ENCODE data around the gene NR1D2.
A peak's percentile ranks its signal among the peaks of the same experiment; 100 is the strongest.

The NR1D2 gene

DNA sequence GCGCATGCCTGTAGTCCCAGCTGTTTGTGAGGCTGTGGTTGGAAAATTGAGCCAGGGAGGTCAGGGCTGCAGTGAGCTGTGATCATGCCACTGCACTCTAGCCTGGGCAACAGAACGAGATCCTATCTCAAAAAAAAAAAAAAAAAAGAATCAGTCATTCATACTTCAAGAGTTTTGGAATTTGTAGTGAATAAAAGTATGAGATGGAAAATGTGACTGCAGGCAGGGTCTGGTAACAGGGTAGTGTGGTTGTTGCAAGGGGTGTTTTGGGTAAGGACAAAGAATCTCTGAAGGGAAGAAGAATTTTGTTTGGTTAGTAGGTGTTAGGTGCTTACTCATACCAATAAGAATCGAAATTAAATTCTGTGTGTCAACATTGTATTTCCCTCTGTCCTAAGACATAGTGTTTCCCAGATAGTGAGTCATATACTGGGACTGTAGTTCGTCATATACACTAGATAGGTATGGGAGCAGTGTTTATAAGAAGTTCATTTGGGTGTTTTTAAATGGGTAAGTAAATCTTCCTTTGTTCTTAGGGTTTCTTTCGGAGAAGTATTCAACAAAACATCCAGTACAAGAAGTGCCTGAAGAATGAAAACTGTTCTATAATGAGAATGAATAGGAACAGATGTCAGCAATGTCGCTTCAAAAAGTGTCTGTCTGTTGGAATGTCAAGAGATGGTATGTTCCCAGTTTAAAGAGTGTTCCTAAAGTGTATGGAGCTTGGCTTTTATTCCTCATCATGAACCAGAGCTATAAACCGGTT is 14.2 kb downstream of the NR1D2 start:
- no peak overlapping the region for H3K4me3 ChIP-seq (ENCODE audit: low read depth in 1 of 5, low read length in 5 of 5)
- no peaks in the 10 kb centered on the region for H3K27me3 ChIP-seq (ENCODE audit: control insufficient read depth in 5 of 5, insufficient read depth in 4 of 5, low read length in 5 of 5)
- peaks cover 39 to 69% (median 53%) of the 10 kb centered on the region in 5 donors for H3K36me3 ChIP-seq (ENCODE audit: control insufficient read depth in 5 of 5, insufficient read depth in 5 of 5, low read length in 5 of 5)
- H3K4me1 ChIP-seq (ENCODE audit: control insufficient read depth in 5 of 5, insufficient read depth in 5 of 5, low read length in 5 of 5): peaks cover 0 to 7% (median 1%) of the 10 kb centered on the region in 5 donors
- H3K9ac ChIP-seq (ENCODE audit: low read length in 5 of 5): no peak overlapping the region
- H3K9me3 ChIP-seq (ENCODE audit: control insufficient read depth in 5 of 5, low read length in 5 of 5): no peaks in the 10 kb centered on the region
- peak overlapping the region; percentile 9 for H3K27ac ChIP-seq (ENCODE audit: low read depth, low read length)

DNA sequence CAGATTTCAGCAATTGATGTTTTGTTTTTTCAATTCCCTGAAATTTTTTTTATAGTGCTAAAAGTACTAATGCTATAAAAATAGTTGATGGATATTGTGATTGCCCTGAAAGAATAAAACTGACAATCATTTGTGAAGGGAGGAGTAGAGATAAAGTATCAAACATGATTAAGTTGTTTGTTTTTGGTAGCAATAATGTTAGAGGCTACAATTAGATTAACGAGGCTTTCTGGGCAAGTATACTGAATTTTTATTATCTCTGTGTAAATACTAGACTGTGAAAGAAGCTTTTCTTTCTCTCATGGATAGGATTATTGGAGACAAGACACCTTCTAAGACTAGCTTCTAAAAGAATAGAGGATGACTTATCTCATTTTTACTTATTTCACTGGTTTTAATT is 15.6 kb downstream of the NR1D2 start:
- peaks cover 39 to 73% (median 54%) of the 10 kb centered on the region in 5 donors for H3K36me3 ChIP-seq (ENCODE audit: control insufficient read depth in 5 of 5, insufficient read depth in 5 of 5, low read length in 5 of 5)
- no peak overlapping the region for H3K9ac ChIP-seq (ENCODE audit: low read length in 5 of 5)
- no peaks in the 10 kb centered on the region for H3K4me1 ChIP-seq (ENCODE audit: control insufficient read depth in 5 of 5, insufficient read depth in 5 of 5, low read length in 5 of 5)
- H3K9me3 ChIP-seq (ENCODE audit: control insufficient read depth in 5 of 5, low read length in 5 of 5): no peaks in the 10 kb centered on the region
- H3K4me3 ChIP-seq (ENCODE audit: low read depth in 1 of 5, low read length in 5 of 5): no peak overlapping the region
- H3K27ac ChIP-seq (ENCODE audit: low read depth, low read length): no peak overlapping the region
- H3K27me3 ChIP-seq (ENCODE audit: control insufficient read depth in 5 of 5, insufficient read depth in 4 of 5, low read length in 5 of 5): no peaks in the 10 kb centered on the region

DNA sequence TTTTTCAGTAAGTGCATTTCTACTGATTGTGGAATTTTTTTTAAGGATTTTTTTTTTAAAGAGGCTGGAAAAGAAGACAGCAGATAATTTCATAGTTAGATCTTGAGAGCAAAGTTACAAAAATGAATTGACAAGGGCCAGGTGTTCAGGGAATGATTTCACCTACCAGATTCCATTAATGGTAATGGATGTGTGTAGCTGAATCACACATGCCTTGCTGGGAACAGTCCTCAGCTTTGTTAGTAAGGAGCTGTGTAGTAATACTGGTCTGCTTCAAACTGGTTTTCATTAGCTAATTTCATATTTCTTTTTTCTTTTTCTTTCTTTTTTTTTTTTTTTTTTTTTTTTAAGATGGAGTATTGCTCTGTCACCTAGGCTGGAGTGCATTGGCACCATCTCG is 16.0 kb downstream of the NR1D2 start:
- no peak overlapping the region for H3K4me3 ChIP-seq (ENCODE audit: low read depth in 1 of 5, low read length in 5 of 5)
- H3K27ac ChIP-seq (ENCODE audit: low read depth, low read length): no peak overlapping the region
- no peak overlapping the region for H3K9ac ChIP-seq (ENCODE audit: low read length in 5 of 5)
- H3K36me3 ChIP-seq (ENCODE audit: control insufficient read depth in 5 of 5, insufficient read depth in 5 of 5, low read length in 5 of 5): peaks cover 43 to 75% (median 56%) of the 10 kb centered on the region in 5 donors
- no peaks in the 10 kb centered on the region for H3K4me1 ChIP-seq (ENCODE audit: control insufficient read depth in 5 of 5, insufficient read depth in 5 of 5, low read length in 5 of 5)
- no peaks in the 10 kb centered on the region for H3K27me3 ChIP-seq (ENCODE audit: control insufficient read depth in 5 of 5, insufficient read depth in 4 of 5, low read length in 5 of 5)
- H3K9me3 ChIP-seq (ENCODE audit: control insufficient read depth in 5 of 5, low read length in 5 of 5): no peaks in the 10 kb centered on the region

DNA sequence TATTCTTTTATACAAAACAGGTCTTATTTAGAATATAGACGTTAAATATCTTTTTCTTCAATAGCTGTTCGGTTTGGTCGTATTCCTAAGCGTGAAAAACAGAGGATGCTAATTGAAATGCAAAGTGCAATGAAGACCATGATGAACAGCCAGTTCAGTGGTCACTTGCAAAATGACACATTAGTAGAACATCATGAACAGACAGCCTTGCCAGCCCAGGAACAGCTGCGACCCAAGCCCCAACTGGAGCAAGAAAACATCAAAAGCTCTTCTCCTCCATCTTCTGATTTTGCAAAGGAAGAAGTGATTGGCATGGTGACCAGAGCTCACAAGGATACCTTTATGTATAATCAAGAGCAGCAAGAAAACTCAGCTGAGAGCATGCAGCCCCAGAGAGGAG is 16.8 kb downstream of the NR1D2 start:
- Histone ChIP-seq H3K4me3 (ENCODE audit: low read depth in 1 of 5, low read length in 5 of 5) (no peak overlapping the region), H3K9ac (ENCODE audit: low read length in 5 of 5) (no peak overlapping the region), H3K4me1 (ENCODE audit: control insufficient read depth in 5 of 5, insufficient read depth in 5 of 5, low read length in 5 of 5) (no peaks in the 10 kb centered on the region), H3K27ac (ENCODE audit: low read depth, low read length) (no peak overlapping the region), H3K9me3 (ENCODE audit: control insufficient read depth in 5 of 5, low read length in 5 of 5) (no peaks in the 10 kb centered on the region), H3K36me3 (ENCODE audit: control insufficient read depth in 5 of 5, insufficient read depth in 5 of 5, low read length in 5 of 5) (peaks cover 41 to 79% (median 56%) of the 10 kb centered on the region in 5 donors), H3K27me3 (ENCODE audit: control insufficient read depth in 5 of 5, insufficient read depth in 4 of 5, low read length in 5 of 5) (no peaks in the 10 kb centered on the region)

DNA sequence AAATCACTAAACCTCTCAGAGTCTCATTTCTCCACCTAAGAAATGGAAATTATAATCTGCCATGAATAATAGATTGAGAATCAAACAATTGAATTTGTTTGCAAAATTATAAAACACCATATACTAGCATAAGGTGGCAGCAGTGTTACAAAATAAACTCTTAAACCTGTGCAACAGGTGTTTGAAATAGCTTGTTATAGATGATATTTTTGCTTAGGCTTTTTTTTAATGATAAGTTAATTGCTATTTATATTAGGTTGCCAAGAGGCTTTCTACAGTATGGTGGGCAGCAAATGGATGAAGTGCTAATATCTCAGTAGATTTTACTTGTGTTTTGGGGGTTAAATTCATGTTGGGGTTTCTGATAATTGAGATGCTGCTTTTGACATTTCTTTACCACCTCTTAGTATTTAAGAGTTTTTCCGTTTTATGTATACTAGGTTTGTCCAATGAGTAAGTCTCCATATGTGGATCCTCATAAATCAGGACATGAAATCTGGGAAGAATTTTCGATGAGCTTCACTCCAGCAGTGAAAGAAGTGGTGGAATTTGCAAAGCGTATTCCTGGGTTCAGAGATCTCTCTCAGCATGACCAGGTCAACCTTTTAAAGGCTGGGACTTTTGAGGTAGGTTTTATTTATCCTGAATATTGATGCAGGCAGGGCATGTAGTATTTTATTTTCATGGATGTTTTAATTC is 19.6 kb downstream of the NR1D2 start:
- Histone ChIP-seq H3K4me3 (ENCODE audit: low read depth in 1 of 5, low read length in 5 of 5) (no peak overlapping the region), H3K4me1 (ENCODE audit: control insufficient read depth in 5 of 5, insufficient read depth in 5 of 5, low read length in 5 of 5) (no peaks in the 10 kb centered on the region), H3K9me3 (ENCODE audit: control insufficient read depth in 5 of 5, low read length in 5 of 5) (no peaks in the 10 kb centered on the region), H3K9ac (ENCODE audit: low read length in 5 of 5) (no peak overlapping the region), H3K27ac (ENCODE audit: low read depth, low read length) (no peak overlapping the region), H3K36me3 (ENCODE audit: control insufficient read depth in 5 of 5, insufficient read depth in 5 of 5, low read length in 5 of 5) (peaks cover 44 to 82% (median 62%) of the 10 kb centered on the region in 5 donors), H3K27me3 (ENCODE audit: control insufficient read depth in 5 of 5, insufficient read depth in 4 of 5, low read length in 5 of 5) (no peaks in the 10 kb centered on the region)

DNA sequence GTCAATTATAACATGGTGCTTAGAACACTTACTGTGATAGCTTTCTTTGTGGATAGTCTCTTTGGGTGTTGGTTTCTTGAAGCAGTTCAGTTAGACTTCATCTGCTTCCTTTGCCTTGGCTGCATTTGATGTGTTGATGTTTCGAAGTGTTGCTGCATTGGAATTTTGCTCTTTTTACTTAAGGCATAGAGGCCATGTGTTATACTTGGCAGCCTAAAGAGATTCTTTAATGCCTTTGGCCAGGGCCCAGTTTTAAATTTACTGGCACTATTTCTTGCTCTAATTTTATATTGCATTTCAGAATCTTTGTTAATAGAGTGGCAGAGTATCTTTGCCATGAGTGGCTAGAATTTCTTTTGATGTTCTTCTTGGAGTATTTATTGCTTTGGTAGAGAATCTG is 21.2 kb downstream of the NR1D2 start:
- H3K4me1 ChIP-seq (ENCODE audit: control insufficient read depth in 5 of 5, insufficient read depth in 5 of 5, low read length in 5 of 5): no peaks in the 10 kb centered on the region
- H3K36me3 ChIP-seq (ENCODE audit: control insufficient read depth in 5 of 5, insufficient read depth in 5 of 5, low read length in 5 of 5): peaks cover 47 to 74% (median 50%) of the 10 kb centered on the region in 5 donors
- no peaks in the 10 kb centered on the region for H3K9me3 ChIP-seq (ENCODE audit: control insufficient read depth in 5 of 5, low read length in 5 of 5)
- no peak overlapping the region for H3K27ac ChIP-seq (ENCODE audit: low read depth, low read length)
- H3K4me3 ChIP-seq (ENCODE audit: low read depth in 1 of 5, low read length in 5 of 5): no peak overlapping the region
- H3K9ac ChIP-seq (ENCODE audit: low read length in 5 of 5): peak overlapping the region in 2 of 5 donors; percentile 13 to 27
- no peaks in the 10 kb centered on the region for H3K27me3 ChIP-seq (ENCODE audit: control insufficient read depth in 5 of 5, insufficient read depth in 4 of 5, low read length in 5 of 5)

DNA sequence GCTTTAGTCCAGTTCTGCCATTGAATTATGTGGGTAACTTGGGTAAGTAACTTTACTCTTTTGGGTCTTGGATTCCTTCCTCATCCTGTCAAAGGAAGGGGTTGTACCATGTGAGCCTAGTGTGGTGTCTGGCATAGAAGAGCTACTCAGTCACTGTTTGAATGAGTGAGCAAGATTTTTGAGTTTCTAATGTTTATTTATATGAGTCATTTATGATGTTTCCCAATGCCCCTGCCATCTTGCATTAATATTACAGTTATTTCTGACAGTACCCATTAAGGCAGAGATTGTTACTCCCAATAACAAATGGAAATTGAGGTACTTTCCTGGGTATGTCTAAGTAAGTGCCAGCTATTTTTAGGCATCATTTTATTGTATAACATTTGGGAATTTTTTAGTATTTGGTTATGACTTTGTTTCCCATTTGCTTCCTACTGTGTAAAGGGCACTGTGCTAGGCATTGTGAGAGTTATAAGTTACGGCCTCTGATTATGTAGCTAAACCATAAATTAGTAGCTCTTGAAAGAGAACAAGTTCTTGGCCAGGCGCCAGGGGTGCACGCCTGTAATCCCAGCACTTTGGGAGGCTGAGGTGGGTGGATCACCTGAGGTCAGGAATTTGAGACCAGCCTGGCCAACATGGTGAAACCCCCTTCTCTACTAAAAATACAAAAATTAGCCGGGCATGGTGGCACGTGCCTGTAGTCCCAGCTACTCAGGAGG is 23.5 kb downstream of the NR1D2 start:
- H3K27ac ChIP-seq (ENCODE audit: low read depth, low read length): no peak overlapping the region
- peaks cover 49 to 66% (median 53%) of the 10 kb centered on the region in 5 donors for H3K36me3 ChIP-seq (ENCODE audit: control insufficient read depth in 5 of 5, insufficient read depth in 5 of 5, low read length in 5 of 5)

DNA sequence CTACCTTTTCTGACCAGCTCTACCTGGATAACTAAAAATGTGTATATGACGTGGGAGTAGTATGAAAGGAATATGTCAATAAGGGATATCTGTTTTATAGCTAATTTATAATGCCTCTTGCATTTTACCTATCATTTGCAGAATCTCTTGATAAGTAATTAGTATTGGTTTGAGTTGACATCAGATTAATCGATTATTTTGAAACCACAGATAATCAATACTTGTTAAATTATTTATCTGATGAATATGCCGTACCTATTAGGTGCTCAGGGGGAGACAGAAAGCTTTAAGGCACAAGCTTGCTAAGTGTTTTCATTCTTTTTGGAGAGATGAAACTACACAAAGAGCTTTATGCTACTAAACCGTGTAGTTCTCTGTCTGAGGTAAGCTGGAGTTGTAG is 24.3 kb downstream of the NR1D2 start:
- no peak overlapping the region for H3K27ac ChIP-seq (ENCODE audit: low read depth, low read length)
- peaks cover 48 to 65% (median 57%) of the 10 kb centered on the region in 5 donors for H3K36me3 ChIP-seq (ENCODE audit: control insufficient read depth in 5 of 5, insufficient read depth in 5 of 5, low read length in 5 of 5)
- no peaks in the 10 kb centered on the region for H3K4me1 ChIP-seq (ENCODE audit: control insufficient read depth in 5 of 5, insufficient read depth in 5 of 5, low read length in 5 of 5)

More for the DNA sequence above, 23.5 kb downstream of the NR1D2 start:
- Histone ChIP-seq H3K4me3 (ENCODE audit: low read depth in 1 of 5, low read length in 5 of 5) (no peak overlapping the region), H3K27me3 (ENCODE audit: control insufficient read depth in 5 of 5, insufficient read depth in 4 of 5, low read length in 5 of 5) (no peaks in the 10 kb centered on the region), H3K9me3 (ENCODE audit: control insufficient read depth in 5 of 5, low read length in 5 of 5) (no peaks in the 10 kb centered on the region), H3K9ac (ENCODE audit: low read length in 5 of 5) (no peak overlapping the region), H3K4me1 (ENCODE audit: control insufficient read depth in 5 of 5, insufficient read depth in 5 of 5, low read length in 5 of 5) (no peaks in the 10 kb centered on the region)

DNA sequence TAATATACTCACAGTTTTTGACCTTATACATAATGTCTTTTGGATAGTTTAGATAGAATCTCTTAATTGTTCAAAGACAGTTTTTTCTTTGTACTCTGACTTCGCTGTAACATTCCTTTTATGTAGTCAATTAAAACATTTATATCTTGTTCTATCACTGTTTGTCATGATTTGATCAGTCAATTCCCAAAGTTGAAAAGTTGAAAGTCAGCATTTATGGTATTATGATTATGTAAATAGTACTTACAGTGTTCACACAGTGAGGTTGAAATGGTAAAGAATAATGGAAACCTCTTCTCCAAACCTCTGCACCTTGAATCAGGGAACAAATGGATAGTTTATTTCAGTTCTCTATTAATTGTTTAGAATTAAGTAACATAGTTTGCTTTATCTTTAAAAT is 26.6 kb downstream of the NR1D2 start:
- Histone ChIP-seq H3K36me3 (ENCODE audit: control insufficient read depth in 5 of 5, insufficient read depth in 5 of 5, low read length in 5 of 5) (peaks cover 43 to 60% (median 50%) of the 10 kb centered on the region in 5 donors), H3K9ac (ENCODE audit: low read length in 5 of 5) (no peak overlapping the region), H3K27ac (ENCODE audit: low read depth, low read length) (no peak overlapping the region), H3K4me1 (ENCODE audit: control insufficient read depth in 5 of 5, insufficient read depth in 5 of 5, low read length in 5 of 5) (no peaks in the 10 kb centered on the region), H3K27me3 (ENCODE audit: control insufficient read depth in 5 of 5, insufficient read depth in 4 of 5, low read length in 5 of 5) (no peaks in the 10 kb centered on the region), H3K9me3 (ENCODE audit: control insufficient read depth in 5 of 5, low read length in 5 of 5) (peaks cover 0 to 5% (median 0%) of the 10 kb centered on the region in 5 donors), H3K4me3 (ENCODE audit: low read depth in 1 of 5, low read length in 5 of 5) (no peak overlapping the region)

More for the DNA sequence above, 24.3 kb downstream of the NR1D2 start:
- no peaks in the 10 kb centered on the region for H3K27me3 ChIP-seq (ENCODE audit: control insufficient read depth in 5 of 5, insufficient read depth in 4 of 5, low read length in 5 of 5)
- H3K9me3 ChIP-seq (ENCODE audit: control insufficient read depth in 5 of 5, low read length in 5 of 5): no peaks in the 10 kb centered on the region
- H3K9ac ChIP-seq (ENCODE audit: low read length in 5 of 5): no peak overlapping the region
- no peak overlapping the region for H3K4me3 ChIP-seq (ENCODE audit: low read depth in 1 of 5, low read length in 5 of 5)

DNA sequence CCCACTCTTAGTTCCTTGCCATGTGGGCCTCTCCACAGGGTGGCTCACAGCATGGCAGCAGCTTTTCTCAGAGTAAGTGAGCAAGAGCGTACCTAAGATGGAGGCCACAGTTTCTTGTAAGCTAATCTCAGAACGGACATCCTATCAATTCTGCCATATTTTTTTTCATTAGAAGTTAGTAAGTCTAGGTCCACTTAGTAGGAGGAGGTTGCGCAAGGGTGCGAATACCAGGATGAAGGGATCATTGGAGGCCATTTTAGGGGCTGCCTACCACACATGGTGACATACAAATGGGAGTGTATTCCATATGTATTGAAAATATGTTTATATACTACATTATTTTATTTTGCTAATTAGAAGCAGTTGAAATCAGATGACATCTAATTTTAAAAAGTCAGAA is 31.5 kb downstream of the NR1D2 start:
- peaks cover 0 to 5% (median 0%) of the 10 kb centered on the region in 5 donors for H3K9me3 ChIP-seq (ENCODE audit: control insufficient read depth in 5 of 5, low read length in 5 of 5)
- peaks cover 0 to 9% (median 4%) of the 10 kb centered on the region in 5 donors for H3K4me1 ChIP-seq (ENCODE audit: control insufficient read depth in 5 of 5, insufficient read depth in 5 of 5, low read length in 5 of 5)
- H3K27ac ChIP-seq (ENCODE audit: low read depth, low read length): no peak overlapping the region
- no peak overlapping the region for H3K9ac ChIP-seq (ENCODE audit: low read length in 5 of 5)
- no peak overlapping the region for H3K4me3 ChIP-seq (ENCODE audit: low read depth in 1 of 5, low read length in 5 of 5)
- H3K36me3 ChIP-seq (ENCODE audit: control insufficient read depth in 5 of 5, insufficient read depth in 5 of 5, low read length in 5 of 5): peaks cover 40 to 57% (median 46%) of the 10 kb centered on the region in 5 donors
- H3K27me3 ChIP-seq (ENCODE audit: control insufficient read depth in 5 of 5, insufficient read depth in 4 of 5, low read length in 5 of 5): no peaks in the 10 kb centered on the region
